Endothelial cell (in vitro differentiated cells): ENCODE data around the gene DYNC1I1. TPM values are rescaled to one million over a fixed set of nuclear protein-coding genes. Genes with fewer than 3 reads are reported as not detected.
"Not testable (repeated sequence)": the region's sequence is repeated elsewhere in the genome, so short reads cannot be mapped to it uniquely, and the experiment has no call there.

Source experiments
- DNase-seq: peaks from one replicate; pipeline ENCODE4 v3.0.0; 2021; ENCODE audit warnings: low spot score
- H3K27ac Mint-ChIP-seq: one replicate; pipeline ENCODE4 v1.8.0; 2021; ENCODE audit warnings: mixed read lengths, inconsistent platforms; ENCODE audit not compliant: unreplicated experiment
- H3K27me3 Mint-ChIP-seq: one replicate; pipeline ENCODE4 v1.8.0; 2021; ENCODE audit warnings: mild to moderate bottlenecking, moderate library complexity, mixed read lengths, inconsistent platforms; ENCODE audit not compliant: unreplicated experiment
- H3K36me3 Mint-ChIP-seq: one replicate; pipeline ENCODE4 v1.8.0; 2021; ENCODE audit warnings: mild to moderate bottlenecking, low read depth, mixed read lengths, inconsistent platforms; ENCODE audit not compliant: unreplicated experiment
- H3K4me1 Mint-ChIP-seq: one replicate; pipeline ENCODE4 v1.8.0; 2021; ENCODE audit warnings: mild to moderate bottlenecking, mixed read lengths, inconsistent platforms; ENCODE audit not compliant: unreplicated experiment
- H3K4me3 Mint-ChIP-seq: one replicate; pipeline ENCODE4 v1.8.0; 2021; ENCODE audit warnings: mild to moderate bottlenecking, mixed read lengths, inconsistent platforms; ENCODE audit not compliant: unreplicated experiment
- H3K9me3 Mint-ChIP-seq: one replicate; pipeline ENCODE4 v1.8.0; 2021; ENCODE audit warnings: mixed read lengths, inconsistent platforms; ENCODE audit not compliant: unreplicated experiment
- CTCF ChIP-seq: fragments of 200-600 bp; sonication (generic); IDR thresholded peaks from one replicate; pipeline ENCODE4 v1.5.0; 2021; ENCODE audit warnings: antibody characterized with exemption; ENCODE audit not compliant: unreplicated experiment
- total RNA-seq: library from RNA; stranded (reverse); fragmentation: NEBNext Ultra II Directional; extraction: Animal tissue kit (Norgen Biotek cat#: 25700); gene quantifications from one replicate; pipeline ENCODE4 v1.2.1, GENCODE V29; 2021; ENCODE audit not compliant: unreplicated experiment

Gene DYNC1I1
- total RNA-seq, 1 donor from 2014 or later = 3.1 TPM

- DNase-seq = no peak
- Mint-ChIP-seq H3K4me1 (peaks cover 21% of the 10 kb centered on the region), H3K9me3 (no peaks in the 10 kb centered on the region), H3K27me3 (peaks cover 3% of the 10 kb centered on the region), H3K36me3 (no peaks in the 10 kb centered on the region), H3K27ac (no peak overlapping the region), H3K4me3 (no peak overlapping the region)
- TF ChIP-seq CTCF = no peak
Measured at GRCh38 chr7:95929710-95930280, 157.4 kb downstream of the DYNC1I1 start.

DNA sequence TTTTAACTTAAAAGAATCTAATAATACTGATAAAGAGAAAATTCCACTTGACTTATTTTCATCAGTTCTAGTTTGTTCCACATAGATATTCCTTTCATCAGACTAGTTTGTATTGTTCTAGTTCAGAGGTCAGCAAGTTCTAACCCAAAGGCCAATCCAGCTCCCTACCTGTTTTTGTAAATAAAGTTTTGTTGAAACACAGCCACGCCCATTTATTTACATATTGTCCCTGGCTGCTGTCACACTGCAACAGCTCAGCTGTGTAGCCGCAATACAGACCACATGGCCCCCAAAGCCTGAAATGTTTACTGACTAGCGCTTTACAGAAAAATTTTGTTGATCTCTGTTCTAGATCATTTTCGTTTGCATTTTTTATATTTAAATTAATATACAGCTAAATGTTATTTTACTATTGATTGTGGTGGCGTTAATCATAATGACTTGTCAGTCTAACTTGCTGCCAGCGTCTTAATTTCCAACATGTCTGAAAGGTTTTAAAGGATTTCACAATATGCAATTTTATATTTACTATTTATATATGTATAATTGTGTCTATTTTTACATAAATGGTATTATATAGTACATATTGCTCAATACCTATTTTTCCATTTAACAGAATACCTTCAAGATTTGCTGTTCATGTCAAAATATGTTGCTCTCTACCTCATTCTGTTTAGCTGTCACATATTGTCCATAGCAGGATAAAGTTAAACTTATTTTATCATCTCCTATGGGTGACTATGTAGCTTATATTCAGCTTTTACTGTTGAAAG lies 159.3 kb downstream of the DYNC1I1 start:
- no peaks in the 10 kb centered on the region for H3K36me3 Mint-ChIP-seq
- peaks cover 11% of the 10 kb centered on the region for H3K4me1 Mint-ChIP-seq
- no peak overlapping the region for H3K4me3 Mint-ChIP-seq
- no peak overlapping the region for H3K27ac Mint-ChIP-seq
- no peak for TF ChIP-seq CTCF
- H3K9me3 Mint-ChIP-seq = no peaks in the 10 kb centered on the region
- no peak for DNase-seq
- peaks cover 3% of the 10 kb centered on the region for H3K27me3 Mint-ChIP-seq

DNA sequence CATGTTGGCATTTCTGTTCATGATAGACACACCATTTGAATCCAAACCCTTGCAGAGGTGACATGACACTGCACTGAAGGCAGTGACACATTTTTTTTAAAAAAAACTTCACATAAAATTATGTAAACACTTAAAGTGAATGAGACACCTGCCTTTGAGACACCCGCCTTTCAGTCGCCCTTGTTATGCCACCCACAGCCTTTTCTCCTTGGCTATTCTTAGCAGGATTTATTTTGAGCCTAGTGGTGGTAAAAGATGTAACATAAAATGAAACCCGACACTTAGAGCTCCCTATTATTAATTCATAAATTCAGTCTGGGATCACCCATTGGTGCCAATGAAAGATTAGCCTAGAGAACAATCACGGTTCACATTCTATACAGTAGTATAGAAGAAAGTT lies 161.3 kb downstream of the DYNC1I1 start:
- no peak for DNase-seq
- TF ChIP-seq CTCF = no peak
- peaks cover 3% of the 10 kb centered on the region for H3K27me3 Mint-ChIP-seq

DNA sequence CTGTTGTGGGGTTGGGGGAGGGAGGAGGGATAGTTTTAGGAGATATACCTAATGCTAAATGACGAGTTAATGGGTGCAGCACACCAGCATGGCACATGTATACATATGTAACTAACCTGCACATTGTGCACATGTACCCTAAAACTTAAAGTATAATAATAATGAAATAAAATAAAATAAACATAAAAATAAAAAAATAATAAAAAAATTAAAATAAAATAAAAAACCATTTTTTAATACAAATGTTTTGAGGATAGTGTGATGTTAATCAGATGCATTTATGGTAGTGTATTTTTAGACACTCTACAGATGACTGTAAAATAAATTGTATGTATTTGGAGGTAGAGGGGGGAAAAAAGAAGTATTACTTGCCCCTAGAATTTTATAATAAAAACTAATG lies 172.5 kb downstream of the DYNC1I1 start:
- not testable (repeated sequence) for H3K9me3 Mint-ChIP-seq, H3K4me3 Mint-ChIP-seq, H3K4me1 Mint-ChIP-seq, DNase-seq, H3K27me3 Mint-ChIP-seq, H3K36me3 Mint-ChIP-seq, H3K27ac Mint-ChIP-seq

More for the DNA sequence above, 161.3 kb downstream of the DYNC1I1 start:
- Mint-ChIP-seq H3K4me1 (no peaks in the 10 kb centered on the region), H3K27ac (no peak overlapping the region), H3K36me3 (no peaks in the 10 kb centered on the region), H3K4me3 (no peak overlapping the region), H3K9me3 (no peaks in the 10 kb centered on the region)

DNA sequence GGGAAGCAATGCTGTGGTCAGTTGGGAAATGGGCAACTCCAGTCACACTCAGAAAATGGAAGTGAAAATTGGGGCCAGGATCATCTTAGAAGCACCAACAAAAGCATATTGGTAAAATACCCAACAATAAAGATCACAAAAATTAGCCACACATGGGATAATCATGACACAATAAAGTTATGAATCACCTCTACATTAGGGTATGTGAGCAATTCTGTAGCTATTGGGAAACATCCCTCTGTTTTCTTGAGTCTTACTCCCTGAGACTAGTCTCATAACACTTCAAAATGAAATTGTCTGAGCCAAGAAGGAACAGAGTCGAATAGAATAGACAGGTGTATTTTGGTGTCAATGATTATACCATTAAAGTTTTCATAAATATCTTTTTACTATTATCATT lies 178.3 kb downstream of the DYNC1I1 start:
- H3K4me3 Mint-ChIP-seq = no peak overlapping the region
- no peak for TF ChIP-seq CTCF
- no peaks in the 10 kb centered on the region for H3K27me3 Mint-ChIP-seq
- DNase-seq = no peak
- H3K27ac Mint-ChIP-seq = no peak overlapping the region
- H3K4me1 Mint-ChIP-seq = peaks cover 4% of the 10 kb centered on the region
- H3K9me3 Mint-ChIP-seq = no peaks in the 10 kb centered on the region
- no peaks in the 10 kb centered on the region for H3K36me3 Mint-ChIP-seq
